IMR-90 (cell line): ENCODE results near the gene POLR1E. TPM values are rescaled to one million over a fixed set of nuclear protein-coding genes. Genes with fewer than 3 reads are reported as not detected.
A peak's percentile ranks its signal among the peaks of the same experiment; 100 is the strongest.

Experiments
- ATAC-seq: fragments of 200-7000 bp; cut with Tn5 transposase; 2 replicates; pipeline ENCODE4 v1.9.1; 2020; ENCODE audit warnings: low read depth, mild to moderate bottlenecking, moderate library complexity
- BruUV-seq: library from RNA; stranded (reverse); fragments of 400-500 nt; replicated peaks from 2 replicates; lab custom pipeline; 2021; lab: Mats Ljungman, UMichigan
- CTCF ChIA-PET: fragments of 300-600 bp; formaldehyde crosslinking; extraction: SDS; loops from one replicate; lab custom pipeline; 2021; ENCODE audit warnings: antibody characterized with exemption; lab: Yijun Ruan, JAX
- POLR2A ChIA-PET: fragments of 300-600 bp; sonication (Branson Sonifier 250); formaldehyde crosslinking; loops from one replicate; lab custom pipeline; 2022; ENCODE audit warnings: antibody characterized with exemption; ENCODE audit not compliant: unreplicated experiment; lab: Charles Lee
- DNase-seq: peaks from one replicate; pipeline ENCODE4 v3.0.0; 2013
- H2AFZ ChIP-seq: replicated peaks from 2 replicates; pipeline ENCODE3; 2013; ENCODE audit warnings: low read length, mild to moderate bottlenecking; ENCODE audit not compliant: poor library complexity
- H2AK5ac ChIP-seq: 2 replicates; pipeline ENCODE4 v1.6.1; 2013; ENCODE audit warnings: low read depth, low read length, inconsistent platforms
- H2AK9ac ChIP-seq: replicated peaks from 2 replicates; pipeline ENCODE3; 2013; ENCODE audit warnings: mild to moderate bottlenecking, low read depth, low read length, moderate library complexity; ENCODE audit not compliant: poor library complexity
- H2BK120ac ChIP-seq: 2 replicates; pipeline ENCODE4 v1.6.1; 2013; ENCODE audit warnings: low read depth, low read length, inconsistent platforms
- H2BK15ac ChIP-seq: 3 replicates; pipeline ENCODE4 v1.6.1; 2013; ENCODE audit warnings: low read depth, low read length, inconsistent platforms
- H2BK20ac ChIP-seq: 2 replicates; pipeline ENCODE4 v1.6.1; 2013; ENCODE audit warnings: low read depth, mild to moderate bottlenecking, inconsistent platforms, low read length, moderate library complexity
- H2BK5ac ChIP-seq: 2 replicates; pipeline ENCODE4 v1.6.1; 2013; ENCODE audit warnings: mild to moderate bottlenecking, low read depth, low read length, inconsistent platforms; ENCODE audit not compliant: poor library complexity, severe bottlenecking
- H3K14ac ChIP-seq: replicated peaks from 2 replicates; pipeline ENCODE4 v1.6.1; 2013; ENCODE audit warnings: low read depth, low read length, inconsistent platforms
- H3K18ac ChIP-seq: 2 replicates; pipeline ENCODE4 v1.6.1; 2013; ENCODE audit warnings: low read depth, low read length, control low read depth
- H3K23ac ChIP-seq: 2 replicates; pipeline ENCODE4 v1.6.1; 2013; ENCODE audit warnings: low read depth, low read length, inconsistent platforms
- H3K27ac ChIP-seq: 2 replicates; pipeline ENCODE4 v1.5.1; 2013; ENCODE audit warnings: mild to moderate bottlenecking, control low read depth, low read length; ENCODE audit not compliant: insufficient read depth
- H3K27me3 ChIP-seq: 2 replicates; pipeline ENCODE4 v1.6.1; 2013; ENCODE audit warnings: low read length; ENCODE audit not compliant: control insufficient read depth, insufficient read depth
- H3K36me3 ChIP-seq: 2 replicates; pipeline ENCODE4 v1.6.1; 2013; ENCODE audit warnings: low read length, mixed read lengths; ENCODE audit not compliant: control insufficient read depth, insufficient read depth
- H3K4ac ChIP-seq: 2 replicates; pipeline ENCODE4 v1.6.1; 2013; ENCODE audit warnings: low read depth, low read length, inconsistent platforms
- H3K4me1 ChIP-seq: 2 replicates; pipeline ENCODE4 v1.6.1; 2013; ENCODE audit warnings: low read length, mixed read lengths; ENCODE audit not compliant: control insufficient read depth, insufficient read depth
- H3K4me2 ChIP-seq: 2 replicates; pipeline ENCODE4 v1.6.1; 2013; ENCODE audit warnings: low read depth, mild to moderate bottlenecking, control low read depth, low read length, moderate library complexity
- H3K4me3 ChIP-seq: 2 replicates; pipeline ENCODE4 v1.5.1; 2013; ENCODE audit warnings: low read depth, mild to moderate bottlenecking, control low read depth, low read length, moderate library complexity; ENCODE audit not compliant: insufficient read depth
- H3K56ac ChIP-seq: 2 replicates; pipeline ENCODE4 v1.6.1; 2013; ENCODE audit warnings: low read length, inconsistent platforms; ENCODE audit not compliant: insufficient read depth; ENCODE audit errors: extremely low read depth
- H3K79me1 ChIP-seq, 2 experiments: 2 replicates each; pipeline ENCODE4 v1.6.1; 2013; ENCODE audit warnings: low read length in 2 of 2, inconsistent platforms in 1 of 2, low read depth in 1 of 2
- H3K9ac ChIP-seq: 2 replicates; pipeline ENCODE4 v1.6.1; 2013; ENCODE audit warnings: low read depth, low read length, control low read depth
- H3K9me1 ChIP-seq: 2 replicates; pipeline ENCODE4 v1.6.1; 2013; ENCODE audit warnings: low read length, inconsistent platforms; ENCODE audit not compliant: insufficient read depth
- H3K9me3 ChIP-seq: 2 replicates; pipeline ENCODE4 v1.6.1; 2013; ENCODE audit warnings: low read length; ENCODE audit not compliant: control insufficient read depth, insufficient read depth
- H4K20me1 ChIP-seq: 2 replicates; pipeline ENCODE4 v1.6.1; 2013; ENCODE audit warnings: low read length, inconsistent platforms; ENCODE audit not compliant: insufficient read depth
- H4K5ac ChIP-seq: 2 replicates; pipeline ENCODE4 v1.6.1; 2013; ENCODE audit warnings: mild to moderate bottlenecking, low read depth, low read length, control low read depth
- H4K8ac ChIP-seq, 2 experiments: 2 replicates each; pipeline ENCODE4 v1.6.1; 2013; ENCODE audit warnings: low read depth in 2 of 2, low read length in 2 of 2, control low read depth in 1 of 2, inconsistent platforms in 1 of 2
- H4K91ac ChIP-seq: 2 replicates; pipeline ENCODE4 v1.6.1; 2013; ENCODE audit warnings: low read depth, low read length, inconsistent platforms; ENCODE audit not compliant: insufficient read depth
- BHLHE40 ChIP-seq: fragments of 150-350 bp; IDR thresholded peaks from 2 replicates; pipeline ENCODE4 v1.6.1; 2016; ENCODE audit warnings: mild to moderate bottlenecking, low read depth, low read length
- CEBPB ChIP-seq: IDR thresholded peaks from 2 replicates; pipeline ENCODE4 v1.6.1; 2012; ENCODE audit warnings: low read depth, low read length, improper control_type of control experiment
- CHD1 ChIP-seq: IDR thresholded peaks from 2 replicates; pipeline ENCODE4 v1.6.1; 2012; ENCODE audit warnings: low read depth, low read length, improper control_type of control experiment
- FOS ChIP-seq: fragments of 150-350 bp; IDR thresholded peaks from 2 replicates; pipeline ENCODE4 v1.6.1; 2016; ENCODE audit warnings: low read depth, low read length
- MXI1 ChIP-seq: IDR thresholded peaks from 2 replicates; pipeline ENCODE4 v1.6.1; 2012; ENCODE audit warnings: low read depth, mild to moderate bottlenecking, low read length, moderate library complexity, borderline replicate concordance
- NFE2L2 ChIP-seq: fragments of 150-350 bp; IDR thresholded peaks from 2 replicates; pipeline ENCODE4 v1.6.1; 2016; ENCODE audit warnings: low read depth, mild to moderate bottlenecking, low read length
- POLR2A ChIP-seq: IDR thresholded peaks from 2 replicates; pipeline ENCODE4 v1.6.1; 2012; ENCODE audit warnings: mild to moderate bottlenecking, low read depth, low read length
- RAD21 ChIP-seq: IDR thresholded peaks from 2 replicates; pipeline ENCODE4 v1.6.1; 2012; ENCODE audit warnings: low read length, improper control_type of control experiment
- RCOR1 ChIP-seq: IDR thresholded peaks from 2 replicates; pipeline ENCODE4 v1.6.1; 2012; ENCODE audit warnings: mild to moderate bottlenecking, low read length, improper control_type of control experiment; ENCODE audit not compliant: insufficient replicate concordance
- RFX5 ChIP-seq: IDR thresholded peaks from 2 replicates; pipeline ENCODE4 v1.8.0; 2012; ENCODE audit warnings: low read depth, mild to moderate bottlenecking, low read length, moderate library complexity
- SMC3 ChIP-seq: fragments of 150-350 bp; IDR thresholded peaks from 2 replicates; pipeline ENCODE4 v1.6.1; 2016; ENCODE audit warnings: low read depth, mild to moderate bottlenecking, antibody characterized with exemption, low read length, moderate library complexity
- USF2 ChIP-seq: fragments of 150-350 bp; IDR thresholded peaks from 2 replicates; pipeline ENCODE4 v1.6.1; 2017; ENCODE audit warnings: mild to moderate bottlenecking, antibody characterized with exemption, low read length, low read depth
- dilution Hi-C: fragments of 300-500 bp; cut with HindIII; formaldehyde crosslinking; loops from one replicate; pipeline ENCODE4 v1.14.3; 2018; ENCODE audit warnings: low sequenced_read_pairs; ENCODE audit not compliant: unreplicated experiment
- in situ Hi-C: fragments of 300-500 bp; cut with MboI; formaldehyde crosslinking; loops from 3 replicates; pipeline ENCODE4 v1.14.3; 2019; ENCODE audit warnings: low sequenced_read_pairs, inconsistent platforms, mixed read lengths
- intact Hi-C: fragments of 100-400 bp; cut with micrococcal nuclease; formaldehyde crosslinking; loops from 2 replicates; pipeline ENCODE4 v1.10.0; 2022
- polyA plus RNA-seq, 3 experiments: library from polyadenylated mRNA; depleted of rRNA; stranded (reverse); fragments of >200 nt; gene quantifications; 2 replicates each; pipeline ENCODE4 v1.2.3, GENCODE V29; 2012; ENCODE audit warnings: low replicate concordance in 1 of 3
- total RNA-seq: library from RNA; depleted of rRNA; stranded (reverse); fragments of >200 nt; gene quantifications from 2 replicates; pipeline ENCODE4 v1.2.3, GENCODE V29; 2012

Gene POLR1E
- total and polyA plus RNA-seq, 2 of the 4 experiments (the other 2 are of a cell fraction): 48.0 to 71.9 TPM

- Histone ChIP-seq H3K4me1 (peaks cover 10% of the 10 kb centered on the region), H4K91ac (no peak overlapping the region), H3K18ac (no peak overlapping the region), H3K14ac (no peak overlapping the region), H3K4me2 (no peak overlapping the region), H2BK120ac (no peak overlapping the region), H3K4ac (no peak overlapping the region), H3K23ac (no peak overlapping the region), H3K56ac (no peak overlapping the region), H3K36me3 (peaks cover 4% of the 10 kb centered on the region; the same call in 1 of the 2 replicates), H3K27me3 (no peaks in the 10 kb centered on the region), H3K9ac (no peak overlapping the region), H3K9me1 (peaks cover 17% of the 10 kb centered on the region), H3K4me3 (no peak overlapping the region), H3K27ac (no peak overlapping the region), H2AK5ac (no peak overlapping the region), H2AK9ac (no peak overlapping the region), H4K20me1 (peaks cover 48% of the 10 kb centered on the region), H2BK15ac (no peak overlapping the region), H3K9me3 (no peaks in the 10 kb centered on the region), H3K79me1 (peaks cover 32 to 88% of the 10 kb centered on the region in 2 experiments), H2AFZ (no peak overlapping the region), H2BK20ac (no peak overlapping the region), H2BK5ac (no peak overlapping the region), H4K5ac (no peak overlapping the region), H4K8ac (no peak overlapping the region)
- in situ Hi-C loops (no loop called here), dilution Hi-C loops (no loop called here), intact Hi-C loops (no loop called here)
- POLR2A ChIA-PET: no interaction called here
- CTCF ChIA-PET: no interaction called here
- no TSS peak for BruUV-seq
- TF ChIP-seq SMC3: no peak
- TF ChIP-seq POLR2A: no peak
- TF ChIP-seq USF2: no peak
- TF ChIP-seq RAD21: no peak
- TF ChIP-seq CEBPB: no peak
- TF ChIP-seq CHD1: no peak
- no peak for TF ChIP-seq RCOR1
- TF ChIP-seq BHLHE40: no peak
- no peak for TF ChIP-seq NFE2L2
- no peak for TF ChIP-seq RFX5
- no peak for TF ChIP-seq FOS
- TF ChIP-seq MXI1: no peak
- DNase-seq (peak; percentile 14), ATAC-seq (peak; percentile 56)
Observed at GRCh38 chr9:37454238-37454637, 31.5 kb upstream of the POLR1E start.
